D721Med (cell line): ENCODE measurements around the gene RGS6.
"Not testable (repeated sequence)": the region's sequence is repeated elsewhere in the genome, so short reads cannot be mapped to it uniquely, and the experiment has no call there.

Source experiments
- DNase-seq: peaks from one replicate; pipeline ENCODE4 v3.0.0; 2011; ENCODE audit warnings: low spot score; ENCODE audit not compliant: insufficient read length
- FAIRE-seq: peaks from 2 replicates; lab custom pipeline; 2011; peaks lifted over from hg19 to GRCh38; lab: Jason Lieb, UNC
- CTCF ChIP-seq: IDR thresholded peaks from 2 replicates; pipeline ENCODE4 v1.5.1; 2012; ENCODE audit warnings: mild to moderate bottlenecking, control low read depth; ENCODE audit not compliant: insufficient read depth; ENCODE audit errors: missing control alignments

RGS6 gene

GRCh38 chr14:71932229-71932981, at the start of gene RGS6:
Gene RGS6 (plus strand): TSS chr14:71932429.
- DNase-seq (no peak), FAIRE-seq (no peak)
- peak; percentile 51 for TF ChIP-seq CTCF

- DNase-seq (no peak), FAIRE-seq (no peak)
- no peak for TF ChIP-seq CTCF
These were observed 49.1 kb upstream of the RGS6 start for GRCh38 chr14:71883094-71883493.

- TF ChIP-seq CTCF = no peak
- DNase-seq (no peak), FAIRE-seq (no peak)
These were observed 46.9 kb upstream of the RGS6 start for GRCh38 chr14:71885301-71885700.

- not testable (repeated sequence) for FAIRE-seq, DNase-seq
These were observed 44.4 kb upstream of the RGS6 start for GRCh38 chr14:71887802-71888201.

GRCh38 chr14:71890541-71890940, 41.7 kb upstream of the RGS6 start:
- DNase-seq (no peak), FAIRE-seq (no peak)
- no peak for TF ChIP-seq CTCF

- no peak for FAIRE-seq
- no peak for DNase-seq
- TF ChIP-seq CTCF = no peak
These were observed 41.0 kb upstream of the RGS6 start for GRCh38 chr14:71891185-71891584.

- DNase-seq (no peak), FAIRE-seq (no peak)
- TF ChIP-seq CTCF = no peak
These were observed 40.3 kb upstream of the RGS6 start for GRCh38 chr14:71891970-71892369.

GRCh38 chr14:71905031-71905430, 27.2 kb upstream of the RGS6 start:
- TF ChIP-seq CTCF = no peak
- no peak for FAIRE-seq
- DNase-seq = no peak
